ENCODE measurements around the gene FAM193A. TPM values are rescaled to one million over a fixed set of nuclear protein-coding genes. Genes with fewer than 3 reads are reported as not detected.

The FAM193A gene
- total RNA-seq, 2 donors from 2014 or later = 14.6 to 17.0 TPM

DNA sequence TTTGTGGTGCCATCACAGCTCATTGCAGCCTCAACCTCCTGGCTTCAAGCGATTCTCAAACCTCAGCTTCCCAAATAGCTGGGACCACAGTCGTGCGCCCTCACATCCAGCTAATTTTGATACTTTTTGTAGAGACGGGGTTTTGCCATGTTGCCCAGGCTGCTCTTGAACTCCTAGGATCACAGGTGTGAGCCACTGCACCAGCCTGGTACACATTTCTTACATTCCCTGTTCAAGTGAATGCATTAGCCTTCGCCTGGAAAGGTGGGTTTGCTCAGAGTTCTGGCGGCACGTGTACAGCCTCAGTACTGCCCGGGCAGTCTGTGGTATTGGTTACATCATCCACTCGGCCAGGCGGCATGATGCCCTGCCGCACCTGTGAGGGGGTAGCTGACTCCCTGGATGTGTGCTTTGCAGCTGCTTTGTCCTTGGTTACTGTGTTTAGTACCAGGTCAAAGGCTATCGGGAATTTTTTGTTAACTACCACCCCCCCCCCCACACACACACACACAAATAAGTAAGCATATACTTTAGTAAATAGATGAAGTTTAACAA lies 162.6 kb downstream of the FAM193A start:
- Histone ChIP-seq H3K4me3 (no peak overlapping the region), H3K36me3 (peaks cover 94% of the 10 kb centered on the region), H3K27me3 (no peaks in the 10 kb centered on the region), H3K9me3 (no peaks in the 10 kb centered on the region), H3K27ac (no peak overlapping the region), H3K4me1 (no peaks in the 10 kb centered on the region)
- no peak for TF ChIP-seq CTCF (IDR thresholded peaks at IDR 0.05)
- no peak for DNase-seq (ENCODE audit: low spot score)

- no peaks in the 10 kb centered on the region for H3K4me1 ChIP-seq
- DNase-seq (ENCODE audit: low spot score) = no peak
- peaks cover 94% of the 10 kb centered on the region for H3K36me3 ChIP-seq
- H3K27me3 ChIP-seq = no peaks in the 10 kb centered on the region
- TF ChIP-seq CTCF (IDR thresholded peaks at IDR 0.05) = no peak
- H3K4me3 ChIP-seq = no peak overlapping the region
- no peaks in the 10 kb centered on the region for H3K9me3 ChIP-seq
- no peak overlapping the region for H3K27ac ChIP-seq
These were observed 163.1 kb downstream of the FAM193A start for GRCh38 chr4:2699534-2699933.

- H3K4me1 ChIP-seq = no peaks in the 10 kb centered on the region
- no peak overlapping the region for H3K27ac ChIP-seq
- DNase-seq (ENCODE audit: low spot score) = no peak
- H3K4me3 ChIP-seq = no peak overlapping the region
- no peaks in the 10 kb centered on the region for H3K9me3 ChIP-seq
- H3K27me3 ChIP-seq = no peaks in the 10 kb centered on the region
- peaks cover 93% of the 10 kb centered on the region for H3K36me3 ChIP-seq
- no peak for TF ChIP-seq CTCF (IDR thresholded peaks at IDR 0.05)
These were observed 163.6 kb downstream of the FAM193A start for GRCh38 chr4:2700031-2700430.

DNA sequence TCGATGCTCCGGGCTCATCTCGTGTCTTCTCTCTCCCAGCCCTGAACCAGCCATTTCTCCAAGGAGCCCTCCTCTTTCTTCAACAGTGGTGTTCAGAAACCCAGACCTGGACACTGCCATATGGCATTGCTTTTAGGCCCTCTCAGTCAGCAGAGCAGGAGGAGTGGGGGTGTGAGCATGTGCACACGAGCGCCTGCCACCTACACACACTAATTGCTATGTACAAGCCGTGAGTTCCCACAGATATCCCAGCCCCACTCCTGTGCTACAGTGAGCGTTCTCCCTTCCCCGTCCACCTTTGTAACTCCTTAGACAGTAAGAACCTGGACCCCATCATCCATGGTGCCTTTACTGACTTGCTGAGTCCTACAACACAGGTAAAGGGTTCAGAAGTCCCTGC lies 165.9 kb downstream of the FAM193A start:
- peaks cover 77% of the 10 kb centered on the region for H3K36me3 ChIP-seq
- H3K4me3 ChIP-seq = no peak overlapping the region
- H3K27ac ChIP-seq = no peak overlapping the region
- no peaks in the 10 kb centered on the region for H3K9me3 ChIP-seq
- no peak for TF ChIP-seq CTCF (IDR thresholded peaks at IDR 0.05)
- H3K4me1 ChIP-seq = no peaks in the 10 kb centered on the region
- H3K27me3 ChIP-seq = no peaks in the 10 kb centered on the region
- no peak for DNase-seq (ENCODE audit: low spot score)

DNA sequence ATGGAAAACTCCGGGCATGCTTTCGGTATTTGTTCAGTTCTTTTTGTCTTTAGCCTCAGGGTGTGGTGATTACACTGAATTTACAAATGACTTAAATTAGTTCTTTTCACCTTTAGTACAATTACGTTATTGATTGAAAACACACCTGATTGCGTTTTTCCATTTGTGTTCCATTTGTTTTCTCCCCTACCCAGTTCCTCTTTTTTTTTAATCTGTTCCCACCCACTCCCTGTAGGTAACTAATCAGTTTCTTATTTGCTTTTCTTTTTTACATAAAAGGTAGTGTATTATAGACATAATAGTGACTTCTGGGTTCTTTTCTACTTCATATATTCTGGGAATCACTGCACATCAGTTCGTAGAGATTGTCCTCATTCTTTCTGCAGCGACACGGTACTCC lies 166.3 kb downstream of the FAM193A start:
- H3K4me1 ChIP-seq = no peaks in the 10 kb centered on the region
- no peak for TF ChIP-seq CTCF (IDR thresholded peaks at IDR 0.05)
- peaks cover 73% of the 10 kb centered on the region for H3K36me3 ChIP-seq
- H3K27me3 ChIP-seq = no peaks in the 10 kb centered on the region
- no peak overlapping the region for H3K27ac ChIP-seq
- no peak for DNase-seq (ENCODE audit: low spot score)
- no peak overlapping the region for H3K4me3 ChIP-seq
- H3K9me3 ChIP-seq = no peaks in the 10 kb centered on the region

GRCh38 chr4:2712261-2712842 lies 175.9 kb downstream of the FAM193A start:
- DNase-seq (ENCODE audit: low spot score) = no peak
- H3K4me3 ChIP-seq = no peak overlapping the region
- no peaks in the 10 kb centered on the region for H3K27me3 ChIP-seq
- H3K9me3 ChIP-seq = no peaks in the 10 kb centered on the region
- no peak overlapping the region for H3K27ac ChIP-seq
- peaks cover 0 to 24% of the 10 kb centered on the region in 2 donors for H3K4me1 ChIP-seq
- TF ChIP-seq CTCF (IDR thresholded peaks at IDR 0.05) = no peak
- H3K36me3 ChIP-seq = peaks cover 22% of the 10 kb centered on the region
